Fibroblast of lung (primary cell): ENCODE measurements around the gene MYO9A.

ENCODE experiments used
- CTCF ChIP-seq, 2 donors: IDR thresholded peaks in 1 of 2; conservative IDR thresholded peaks in 1 of 2; 1 replicate in 1 of 2; 2 replicates in 1 of 2; pipeline ENCODE4 v1.5.1; 2011 to 2012; ENCODE audit warnings: low read length in 2 of 2, control low read depth in 1 of 2, inconsistent platforms in 1 of 2, low read depth in 1 of 2, mild to moderate bottlenecking in 1 of 2
- EZH2 ChIP-seq: IDR thresholded peaks from 2 replicates; pipeline ENCODE4 v1.5.1; 2012; ENCODE audit warnings: low read length, control low read depth, mild to moderate bottlenecking; ENCODE audit errors: missing control alignments

- no peak for TF ChIP-seq CTCF (conservative IDR thresholded peaks at IDR 0.05 in 1 of 2, IDR thresholded peaks at IDR 0.05 in 1 of 2; ENCODE audit: low read depth in 1 of 2, low read length in 2 of 2)
- no peak for TF ChIP-seq EZH2
Measured at GRCh38 chr15:71921191-71921590, 196.8 kb downstream of the MYO9A start.
